ENCODE data around the gene FOXE3.

FOXE3 gene

GRCh38 chr1:47423872-47424271, 7.8 kb downstream of the FOXE3 start:
- Histone ChIP-seq H3K36me3 (ENCODE audit: control insufficient read depth in 4 of 4, insufficient read depth in 4 of 4, low read length in 3 of 4) (no peaks in the 10 kb centered on the region), H3K4me3 (ENCODE audit: control insufficient read depth in 1 of 7, extremely low read depth in 1 of 7, insufficient read depth in 4 of 7, low read depth in 2 of 7, low read length in 6 of 7) (no peak overlapping the region), H3K9me3 (ENCODE audit: control extremely low read depth in 1 of 5, control insufficient read depth in 4 of 5, insufficient read depth in 2 of 5, low read depth in 1 of 5, low read length in 4 of 5) (no peaks in the 10 kb centered on the region), H3K4me1 (ENCODE audit: control extremely low read depth in 1 of 4, control insufficient read depth in 4 of 4, insufficient read depth in 4 of 4, low read length in 3 of 4) (no peaks in the 10 kb centered on the region), H3K27ac (ENCODE audit: insufficient read depth in 1 of 2, low read depth in 1 of 2, low read length in 2 of 2, poor library complexity in 1 of 2, severe bottlenecking in 2 of 2) (no peak overlapping the region), H3K27me3 (replicated peaks in 2 of 5; ENCODE audit: control insufficient read depth in 4 of 5, insufficient read depth in 5 of 5, low read length in 4 of 5) (peaks cover 7 to 43% (median 23%) of the 10 kb centered on the region in 5 experiments)
- WGBS (ENCODE audit: insufficient coverage), result 60% methylated on average over 1 of the region's 2 CpGs
- CTCF ChIA-PET, result interaction anchor here (0.7 to 4.4 kb wide), 7 partner anchors 11 to 304 kb away, joined by 3 to 18 read pairs (median 3); partner anchors contain the start of gene FOXD2
- POLR2A ChIA-PET, result no interaction called here
- DNase-seq, result no peak

- Histone ChIP-seq H3K4me1 (ENCODE audit: control extremely low read depth in 1 of 4, control insufficient read depth in 4 of 4, insufficient read depth in 4 of 4, low read length in 3 of 4) (no peaks in the 10 kb centered on the region), H3K9me3 (ENCODE audit: control extremely low read depth in 1 of 5, control insufficient read depth in 4 of 5, insufficient read depth in 2 of 5, low read depth in 1 of 5, low read length in 4 of 5) (no peaks in the 10 kb centered on the region), H3K27ac (ENCODE audit: insufficient read depth in 1 of 2, low read depth in 1 of 2, low read length in 2 of 2, poor library complexity in 1 of 2, severe bottlenecking in 2 of 2) (no peak overlapping the region), H3K4me3 (ENCODE audit: control insufficient read depth in 1 of 7, extremely low read depth in 1 of 7, insufficient read depth in 4 of 7, low read depth in 2 of 7, low read length in 6 of 7) (no peak overlapping the region), H3K36me3 (ENCODE audit: control insufficient read depth in 4 of 4, insufficient read depth in 4 of 4, low read length in 3 of 4) (no peaks in the 10 kb centered on the region), H3K27me3 (replicated peaks in 2 of 5; ENCODE audit: control insufficient read depth in 4 of 5, insufficient read depth in 5 of 5, low read length in 4 of 5) (peaks cover 2 to 37% (median 22%) of the 10 kb centered on the region in 5 experiments)
- DNase-seq, result no peak
- 10% methylated on average over 5 of the region's 6 CpGs for WGBS (ENCODE audit: insufficient coverage)
- POLR2A ChIA-PET, result no interaction called here
- CTCF ChIA-PET, result interaction anchor here (0.7 to 4.4 kb wide), 6 partner anchors 10 to 303 kb away, joined by 3 to 18 read pairs (median 4); no protein-coding TSS in a partner anchor
Measured at GRCh38 chr1:47424336-47424982, 8.4 kb downstream of the FOXE3 start.

- Histone ChIP-seq H3K4me1 (ENCODE audit: control extremely low read depth in 1 of 4, control insufficient read depth in 4 of 4, insufficient read depth in 4 of 4, low read length in 3 of 4) (peaks cover 6 to 39% (median 34%) of the 10 kb centered on the region in 4 experiments), H3K4me3 (ENCODE audit: control insufficient read depth in 1 of 7, extremely low read depth in 1 of 7, insufficient read depth in 4 of 7, low read depth in 2 of 7, low read length in 6 of 7) (no peak overlapping the region), H3K9me3 (ENCODE audit: control extremely low read depth in 1 of 5, control insufficient read depth in 4 of 5, insufficient read depth in 2 of 5, low read depth in 1 of 5, low read length in 4 of 5) (no peaks in the 10 kb centered on the region), H3K27me3 (replicated peaks in 2 of 5; ENCODE audit: control insufficient read depth in 4 of 5, insufficient read depth in 5 of 5, low read length in 4 of 5) (peaks cover 15 to 65% (median 54%) of the 10 kb centered on the region in 5 experiments), H3K27ac (ENCODE audit: insufficient read depth in 1 of 2, low read depth in 1 of 2, low read length in 2 of 2, poor library complexity in 1 of 2, severe bottlenecking in 2 of 2) (no peak overlapping the region), H3K36me3 (ENCODE audit: control insufficient read depth in 4 of 4, insufficient read depth in 4 of 4, low read length in 3 of 4) (no peaks in the 10 kb centered on the region)
- WGBS (ENCODE audit: insufficient coverage), result no CpG with 5 or more reads among the region's 1 CpG
- ChIA-PET POLR2A (no interaction called here), CTCF (interaction anchor here (1.1 to 10.5 kb wide), 12 partner anchors 11 to 324 kb away, joined by 3 to 129 read pairs (median 7); partner anchors contain the start of gene PDZK1IP1)
- DNase-seq, result no peak
Measured at GRCh38 chr1:47431534-47431933, 15.4 kb downstream of the FOXE3 start.

- WGBS (ENCODE audit: insufficient coverage), result 7% methylated on average over 31 of the region's 32 CpGs
- peaks cover 6 to 48% (median 41%) of the 10 kb centered on the region in 4 experiments for H3K4me1 ChIP-seq (ENCODE audit: control extremely low read depth in 1 of 4, control insufficient read depth in 4 of 4, insufficient read depth in 4 of 4, low read length in 3 of 4)
- H3K27me3 ChIP-seq (replicated peaks in 2 of 5; ENCODE audit: control insufficient read depth in 4 of 5, insufficient read depth in 5 of 5, low read length in 4 of 5), result peaks cover 15 to 71% (median 54%) of the 10 kb centered on the region in 5 experiments
Measured at GRCh38 chr1:47432071-47433036, 16.3 kb downstream of the FOXE3 start.

DNA sequence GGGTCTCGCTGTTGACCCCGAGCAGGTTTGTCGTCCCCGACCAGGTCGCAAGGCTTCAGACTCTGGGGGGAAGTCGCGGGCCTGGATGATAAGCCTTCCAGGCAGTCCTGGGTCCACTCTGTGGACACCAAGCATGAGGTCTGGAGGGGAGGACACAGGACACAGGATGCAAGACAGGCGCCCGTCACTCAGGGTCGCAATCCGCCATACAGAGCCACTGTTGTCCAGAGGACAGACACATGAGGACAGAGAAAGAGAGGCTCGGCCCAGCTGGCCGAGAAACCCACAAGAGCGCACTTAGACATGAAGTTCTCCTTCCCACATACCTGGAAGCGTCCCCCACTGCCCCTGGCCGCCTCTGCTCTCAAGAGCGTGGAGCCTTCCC, 16.9 kb downstream of the FOXE3 start:
- DNase-seq, result no peak
- Histone ChIP-seq H3K9me3 (ENCODE audit: control extremely low read depth in 1 of 5, control insufficient read depth in 4 of 5, insufficient read depth in 2 of 5, low read depth in 1 of 5, low read length in 4 of 5) (no peaks in the 10 kb centered on the region), H3K4me3 (ENCODE audit: control insufficient read depth in 1 of 7, extremely low read depth in 1 of 7, insufficient read depth in 4 of 7, low read depth in 2 of 7, low read length in 6 of 7) (peak overlapping the region in 1 of 7 experiments; percentile 68), H3K27ac (ENCODE audit: insufficient read depth in 1 of 2, low read depth in 1 of 2, low read length in 2 of 2, poor library complexity in 1 of 2, severe bottlenecking in 2 of 2) (no peak overlapping the region), H3K4me1 (ENCODE audit: control extremely low read depth in 1 of 4, control insufficient read depth in 4 of 4, insufficient read depth in 4 of 4, low read length in 3 of 4) (peaks cover 6 to 50% (median 42%) of the 10 kb centered on the region in 4 experiments), H3K27me3 (replicated peaks in 2 of 5; ENCODE audit: control insufficient read depth in 4 of 5, insufficient read depth in 5 of 5, low read length in 4 of 5) (peaks cover 15 to 73% (median 53%) of the 10 kb centered on the region in 5 experiments), H3K36me3 (ENCODE audit: control insufficient read depth in 4 of 4, insufficient read depth in 4 of 4, low read length in 3 of 4) (no peaks in the 10 kb centered on the region)
- WGBS (ENCODE audit: insufficient coverage), result 19% methylated on average over 17 of the region's 17 CpGs
- CTCF ChIA-PET, result interaction anchor here (0.6 to 10.5 kb wide), 14 partner anchors 9 to 319 kb away, joined by 3 to 129 read pairs (median 7); no protein-coding TSS in a partner anchor
- POLR2A ChIA-PET, result no interaction called here

More at GRCh38 chr1:47432071-47433036, 16.3 kb downstream of the FOXE3 start:
- DNase-seq, result peak; percentile 66 to 81 (median 77)
- ChIA-PET CTCF (interaction anchor here (0.6 to 10.5 kb wide), 15 partner anchors 10 to 323 kb away, joined by 3 to 129 read pairs (median 5); partner anchors contain the start of gene PDZK1IP1), POLR2A (no interaction called here)
- Histone ChIP-seq H3K4me3 (ENCODE audit: control insufficient read depth in 1 of 7, extremely low read depth in 1 of 7, insufficient read depth in 4 of 7, low read depth in 2 of 7, low read length in 6 of 7) (peak overlapping the region in 5 of 7 experiments; percentile 21 to 68 (median 47)), H3K36me3 (ENCODE audit: control insufficient read depth in 4 of 4, insufficient read depth in 4 of 4, low read length in 3 of 4) (no peaks in the 10 kb centered on the region), H3K9me3 (ENCODE audit: control extremely low read depth in 1 of 5, control insufficient read depth in 4 of 5, insufficient read depth in 2 of 5, low read depth in 1 of 5, low read length in 4 of 5) (no peaks in the 10 kb centered on the region), H3K27ac (ENCODE audit: insufficient read depth in 1 of 2, low read depth in 1 of 2, low read length in 2 of 2, poor library complexity in 1 of 2, severe bottlenecking in 2 of 2) (no peak overlapping the region)

DNA sequence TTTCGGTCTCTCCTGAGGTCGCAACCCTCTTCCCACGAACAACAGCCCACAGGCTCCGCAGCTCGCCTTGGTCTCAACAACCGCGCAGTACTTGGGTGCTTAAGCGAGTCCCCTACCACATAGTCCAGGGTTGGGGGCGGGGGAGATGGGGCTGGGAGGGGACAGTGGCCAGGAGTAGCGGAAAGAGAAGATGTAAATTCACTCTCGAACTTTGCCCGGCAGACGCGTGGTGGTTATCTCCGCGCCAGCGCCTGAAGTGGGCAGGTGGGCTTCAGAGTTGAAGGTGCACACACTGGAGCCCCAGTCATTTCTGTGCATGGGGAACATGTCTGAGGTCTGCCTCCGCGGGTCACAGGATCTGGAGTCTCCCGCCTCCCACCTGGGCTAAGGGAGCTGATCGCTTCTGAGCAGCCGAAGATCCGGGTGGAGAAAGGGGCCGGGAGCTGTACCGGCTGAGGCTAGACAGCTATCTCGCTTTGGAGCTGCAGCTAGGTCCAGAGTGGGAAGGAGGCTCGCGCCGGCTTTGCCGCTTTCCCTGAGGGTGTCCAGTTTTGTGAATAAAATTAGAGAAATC, 17.5 kb downstream of the FOXE3 start:
- Histone ChIP-seq H3K4me1 (ENCODE audit: control extremely low read depth in 1 of 4, control insufficient read depth in 4 of 4, insufficient read depth in 4 of 4, low read length in 3 of 4) (peaks cover 6 to 54% (median 43%) of the 10 kb centered on the region in 4 experiments), H3K36me3 (ENCODE audit: control insufficient read depth in 4 of 4, insufficient read depth in 4 of 4, low read length in 3 of 4) (no peaks in the 10 kb centered on the region), H3K27ac (ENCODE audit: insufficient read depth in 1 of 2, low read depth in 1 of 2, low read length in 2 of 2, poor library complexity in 1 of 2, severe bottlenecking in 2 of 2) (no peak overlapping the region), H3K9me3 (ENCODE audit: control extremely low read depth in 1 of 5, control insufficient read depth in 4 of 5, insufficient read depth in 2 of 5, low read depth in 1 of 5, low read length in 4 of 5) (no peaks in the 10 kb centered on the region), H3K27me3 (replicated peaks in 2 of 5; ENCODE audit: control insufficient read depth in 4 of 5, insufficient read depth in 5 of 5, low read length in 4 of 5) (peaks cover 15 to 77% (median 49%) of the 10 kb centered on the region in 5 experiments), H3K4me3 (ENCODE audit: control insufficient read depth in 1 of 7, extremely low read depth in 1 of 7, insufficient read depth in 4 of 7, low read depth in 2 of 7, low read length in 6 of 7) (peak overlapping the region in 4 of 7 experiments; percentile 40 to 68 (median 50))
- ChIA-PET POLR2A (no interaction called here), CTCF (interaction anchor here (0.5 to 10.5 kb wide), 10 partner anchors 9 to 758 kb away, joined by 3 to 129 read pairs (median 13); no protein-coding TSS in a partner anchor)
- DNase-seq, result no peak
- whole genome bisulfite sequencing (ENCODE audit: insufficient coverage), result 7% methylated on average over 20 of the region's 30 CpGs
